NCI-H1417 treated with DMSO at 0.1 percent for 48 hours (cell line): ENCODE data around the gene KRT6B.
"Not testable (repeated sequence)": the region's sequence is repeated elsewhere in the genome, so short reads cannot be mapped to it uniquely, and the experiment has no call there.

Experiments
- DNase-seq: peaks from one replicate; lab custom pipeline; 2025; lab: John Stamatoyannopoulos, UW

KRT6B gene

GRCh38 chr12:52452101-52452500 lies at the start of gene KRT6B:
TSS of gene KRT6B (minus strand) at chr12:52452146. CDS start at chr12:52452078, 68 bp downstream.
- no peak for DNase-seq

- no peak for DNase-seq
These were observed 49.5 kb upstream of the KRT6B start for GRCh38 chr12:52501490-52501889.

GRCh38 chr12:52500574-52500973 lies 48.6 kb upstream of the KRT6B start:
- DNase-seq, result not testable (repeated sequence)

DNA sequence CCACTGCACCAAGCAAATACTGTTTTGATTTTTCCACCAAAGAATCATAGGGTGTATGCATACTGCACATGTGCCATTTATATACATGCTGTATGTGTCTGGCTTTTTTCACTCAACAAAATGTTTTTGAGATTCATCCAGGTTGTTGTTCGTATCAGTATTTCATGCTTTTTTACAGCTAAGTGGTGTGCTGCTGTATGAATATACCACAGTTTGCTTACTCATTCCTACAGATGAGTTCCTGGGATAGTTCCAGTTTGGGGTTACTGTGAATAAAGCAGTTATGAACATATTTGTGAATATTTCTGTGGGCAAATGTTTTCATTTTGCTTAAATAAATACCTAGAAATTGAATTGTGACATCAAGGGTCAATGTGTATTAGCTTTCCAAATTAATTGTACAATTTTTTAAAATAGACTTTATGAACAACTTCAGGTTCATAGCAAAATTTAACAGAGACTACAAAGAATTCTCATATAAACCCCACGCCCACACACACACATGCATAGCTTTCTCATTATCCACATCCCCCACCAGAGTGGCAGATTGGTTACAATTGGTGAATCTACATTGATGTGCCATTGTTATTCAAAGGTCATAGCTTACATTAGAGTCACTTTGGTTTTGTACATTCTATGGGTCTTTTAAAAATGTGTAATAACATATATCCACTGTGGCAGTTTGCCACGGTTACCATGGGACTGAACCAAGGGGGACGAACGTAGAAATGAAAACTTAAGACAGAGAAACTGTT lies 48.0 kb upstream of the KRT6B start:
- DNase-seq, result no peak

GRCh38 chr12:52498946-52499345 lies 47.0 kb upstream of the KRT6B start:
- DNase-seq, result no peak

DNA sequence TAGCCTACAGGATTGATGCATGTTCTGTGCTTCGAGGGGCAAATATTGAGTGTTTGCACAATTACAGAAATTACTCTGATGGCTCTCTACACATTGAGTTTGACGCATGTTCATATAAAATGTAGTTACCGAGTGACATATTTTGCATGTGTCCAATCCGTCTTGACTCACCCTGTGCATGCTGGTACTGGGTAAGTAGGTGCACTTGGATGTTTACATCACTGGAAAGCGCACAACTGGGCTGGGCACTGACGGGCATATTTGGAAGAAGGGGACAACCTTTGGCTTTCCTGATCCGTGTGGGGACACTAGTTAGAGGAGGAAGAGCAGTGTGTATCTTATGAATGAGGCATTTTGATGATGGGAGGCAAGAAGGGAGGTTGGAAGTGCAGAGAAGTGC lies 46.0 kb upstream of the KRT6B start:
- DNase-seq, result no peak

GRCh38 chr12:52496590-52497071 lies 44.7 kb upstream of the KRT6B start:
- DNase-seq, result no peak

DNA sequence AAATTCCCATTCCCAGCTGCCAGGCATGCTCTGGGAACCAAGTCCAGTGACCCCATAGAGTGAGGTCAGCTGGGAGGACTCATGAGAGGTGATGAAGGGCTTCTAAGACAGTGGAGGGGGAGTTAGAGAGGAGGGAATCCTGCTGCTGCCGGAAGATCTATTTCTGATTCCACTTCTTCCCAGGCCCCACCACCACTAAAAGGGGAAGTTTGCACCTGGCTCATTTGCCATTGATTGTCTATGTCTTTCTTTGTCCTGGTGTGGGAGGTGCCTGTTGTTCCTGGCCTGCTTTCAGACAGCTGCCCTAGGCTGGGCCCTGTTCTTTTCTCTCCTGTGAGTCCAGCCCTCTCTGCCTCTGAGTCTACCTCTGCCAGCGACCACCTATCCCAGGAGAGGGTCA lies 44.1 kb upstream of the KRT6B start:
- DNase-seq, result no peak

DNA sequence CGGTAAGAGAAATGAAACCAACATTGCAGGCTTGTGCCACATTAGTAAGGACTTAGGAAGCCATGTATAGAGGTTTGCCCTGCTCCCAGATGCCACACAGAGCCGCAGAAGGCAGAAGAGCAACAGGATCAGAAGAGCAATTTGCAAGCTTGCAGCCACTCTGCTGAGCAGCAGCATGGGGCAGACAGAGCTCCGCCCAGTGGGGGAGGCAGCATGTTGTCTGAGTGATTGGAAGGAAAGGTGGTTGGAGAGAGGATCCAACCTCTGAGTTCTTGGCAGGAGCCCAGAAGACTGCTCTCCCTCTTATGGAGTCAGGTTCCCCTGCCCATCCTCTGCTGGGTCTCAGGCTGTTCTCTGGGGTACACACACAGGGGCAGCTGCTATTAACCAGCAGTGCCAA lies 43.4 kb upstream of the KRT6B start:
- DNase-seq, result peak; percentile 19

- DNase-seq, result no peak
These were observed 42.6 kb upstream of the KRT6B start for GRCh38 chr12:52494518-52494917.

GRCh38 chr12:52494100-52494499 lies 42.2 kb upstream of the KRT6B start:
- no peak for DNase-seq

DNA sequence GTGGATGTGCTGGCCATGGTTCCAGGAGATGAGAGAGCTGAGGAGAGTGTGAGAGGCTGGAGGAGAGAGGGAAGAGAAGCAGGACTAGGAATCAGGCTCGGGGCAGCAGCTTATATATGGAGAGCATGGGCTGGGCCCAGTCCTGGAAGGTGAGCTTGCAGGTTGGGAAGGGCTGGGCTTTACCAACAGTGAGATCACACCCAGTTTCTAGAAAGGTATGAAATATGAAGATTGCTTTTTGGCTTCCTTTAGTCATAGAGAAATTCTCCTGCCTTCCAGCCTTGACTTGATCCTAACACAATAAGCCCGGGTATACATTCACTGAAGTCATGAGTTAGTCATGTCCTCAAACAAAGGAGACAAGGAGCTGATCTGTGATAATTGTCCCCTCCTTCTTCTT lies 41.2 kb upstream of the KRT6B start, which contains the start of gene KRT6A:
KRT6A (minus strand) TSS at position 86 of the 400 bp plus-strand sequence; CDS start at position 17, 69 bp downstream.
- no peak for DNase-seq

DNA sequence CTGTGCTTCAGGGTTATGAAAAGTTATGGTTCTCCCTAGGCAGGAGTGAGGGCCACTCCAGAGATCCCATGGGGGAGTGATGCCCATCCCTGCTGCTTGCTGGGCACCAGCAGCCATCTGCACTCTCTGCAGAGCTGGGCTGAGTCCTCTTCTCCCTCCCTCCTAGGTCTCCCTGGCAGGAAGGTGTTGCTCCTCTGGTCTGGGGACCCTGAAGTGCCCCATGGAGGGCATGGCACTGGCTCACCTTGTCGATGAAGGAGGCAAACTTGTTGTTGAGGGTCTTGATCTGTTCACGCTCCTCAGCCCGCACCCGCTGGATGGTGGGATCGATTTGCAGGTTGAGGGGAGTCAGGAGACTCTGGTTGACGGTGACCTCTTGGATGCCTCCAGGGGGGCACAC lies 40.5 kb upstream of the KRT6B start:
- DNase-seq, result not testable (repeated sequence)

DNA sequence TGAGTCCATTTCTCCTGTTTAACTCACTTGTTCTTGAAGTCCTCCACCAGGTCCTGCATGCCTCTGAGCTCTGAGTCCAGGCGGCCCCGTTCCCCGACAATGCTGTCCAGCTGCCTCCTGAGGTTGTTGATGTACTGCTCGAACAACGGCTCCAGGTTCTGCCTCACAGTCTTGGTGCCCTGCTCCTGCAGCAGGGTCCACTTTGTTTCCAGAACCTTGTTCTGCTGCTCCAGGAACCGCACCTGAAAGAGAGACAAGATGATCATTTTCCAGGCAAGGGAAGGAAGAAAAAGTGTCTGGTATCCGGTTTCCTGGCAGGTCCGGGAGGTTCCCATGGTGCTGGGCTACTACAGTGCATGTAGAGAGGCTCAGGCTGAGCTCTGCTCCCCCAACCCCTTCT lies 39.5 kb upstream of the KRT6B start:
- DNase-seq, result not testable (repeated sequence)

GRCh38 chr12:52488736-52489135 lies 36.8 kb upstream of the KRT6B start:
- DNase-seq, result no peak

DNA sequence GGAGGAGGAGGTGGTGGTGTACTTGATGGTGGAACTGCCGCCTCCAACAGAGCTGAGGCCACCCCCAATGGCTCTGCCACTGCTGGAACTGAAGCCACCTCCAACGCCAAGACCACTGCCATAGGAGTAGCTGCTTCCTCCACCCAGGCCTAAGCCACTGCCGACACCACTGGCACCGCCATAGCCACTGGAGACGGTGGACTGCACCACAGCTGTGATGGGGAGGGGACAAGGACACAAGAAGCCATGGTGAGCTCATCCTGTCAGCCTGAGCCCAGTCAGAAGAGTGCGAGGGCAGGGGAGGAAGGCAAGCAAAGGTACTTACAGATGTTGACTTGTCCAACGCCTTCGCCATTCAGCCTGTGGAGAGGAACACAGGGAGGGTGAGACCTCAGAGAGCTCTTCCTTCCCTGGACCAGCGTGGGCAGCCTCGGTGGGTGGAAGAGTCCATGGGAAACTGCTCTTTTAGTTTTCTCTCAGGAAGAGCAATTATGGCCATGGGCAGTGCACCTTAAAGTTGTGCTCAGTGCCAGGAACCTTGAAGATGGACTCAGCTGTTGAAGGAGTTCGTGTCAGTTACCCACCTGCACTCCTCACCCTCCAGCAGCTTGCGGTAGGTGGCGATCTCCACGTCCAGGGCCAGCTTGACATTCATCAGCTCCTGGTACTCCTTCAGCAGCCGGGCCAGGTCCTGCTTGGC lies 35.9 kb upstream of the KRT6B start:
- not testable (repeated sequence) for DNase-seq

DNA sequence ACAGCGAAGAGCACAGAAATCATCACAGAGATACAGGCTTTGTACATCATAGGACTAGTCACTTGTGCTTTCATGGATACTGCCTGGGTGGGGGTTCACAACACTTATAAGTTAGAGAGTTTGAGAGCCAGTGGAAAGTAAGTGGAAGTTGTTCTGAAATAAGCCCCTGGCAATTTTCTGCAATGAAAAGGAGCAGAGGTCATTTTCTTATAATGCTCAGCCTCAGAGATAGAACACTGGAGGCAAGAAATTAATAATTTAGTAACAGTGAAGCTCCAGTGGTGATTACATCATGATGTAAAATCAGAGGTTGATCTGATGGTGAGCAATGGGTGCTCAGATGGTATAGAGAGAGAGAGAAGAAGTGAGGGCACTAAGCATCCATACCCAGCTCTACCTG lies 35.3 kb upstream of the KRT6B start:
- DNase-seq, result no peak

- DNase-seq, result no peak
These were observed 34.5 kb upstream of the KRT6B start for GRCh38 chr12:52486166-52487105.

- no peak for DNase-seq
These were observed 28.1 kb upstream of the KRT6B start for GRCh38 chr12:52480073-52480472.

DNA sequence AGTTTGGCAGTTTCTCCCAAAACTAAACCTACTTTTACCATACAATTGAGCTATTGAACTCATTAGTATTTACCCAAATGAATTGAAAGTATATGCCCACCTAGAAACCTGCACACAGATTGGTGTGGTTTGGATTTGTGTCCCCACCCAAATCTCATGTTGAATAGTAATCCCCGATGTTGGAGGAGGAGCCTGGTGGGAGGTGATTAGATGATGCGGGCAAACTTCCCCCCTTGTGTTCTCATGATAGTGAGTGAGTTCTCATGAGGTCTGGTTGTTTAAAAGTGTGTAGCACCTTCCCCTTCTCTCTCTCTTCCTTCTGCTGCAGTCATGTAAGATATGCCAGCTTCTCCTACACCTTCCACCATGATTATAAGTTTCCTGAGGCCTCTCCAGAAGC lies 25.7 kb upstream of the KRT6B start:
- DNase-seq, result no peak

DNA sequence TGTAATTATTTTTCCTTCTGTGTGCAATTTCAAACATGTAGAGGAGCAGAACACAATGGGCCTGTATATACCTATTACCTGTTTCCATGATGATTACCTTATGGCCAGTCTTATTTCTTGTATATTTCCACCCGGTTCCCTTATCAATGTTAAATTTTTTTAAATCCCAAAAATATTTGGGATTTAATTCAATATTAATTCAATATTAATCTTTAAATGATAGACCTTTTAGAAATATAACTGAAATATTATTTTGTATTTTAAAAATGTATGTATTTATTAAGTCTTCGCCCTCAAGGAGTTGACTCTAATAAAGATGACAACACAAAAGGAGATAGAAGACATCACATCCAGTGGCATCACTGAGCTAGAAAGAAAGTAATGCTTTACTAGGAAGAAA lies 22.3 kb upstream of the KRT6B start:
- no peak for DNase-seq

- no peak for DNase-seq
These were observed 21.8 kb upstream of the KRT6B start, which contains the start of gene KRT6C for GRCh38 chr12:52473768-52474167. TSS of gene KRT6C (minus strand) at chr12:52473805. CDS start at chr12:52473737, 68 bp downstream.
